Muscle of leg (tissue), 11 donors: ENCODE results near the gene RSPH9. TPM values are rescaled to one million over a fixed set of nuclear protein-coding genes. Genes with fewer than 3 reads are reported as not detected.
A peak's percentile ranks its signal among the peaks of the same experiment; 100 is the strongest.
"Not testable (repeated sequence)": the region's sequence is repeated elsewhere in the genome, so short reads cannot be mapped to it uniquely, and the experiment has no call there.

Source experiments
- DNase-seq: peaks from one replicate; pipeline ENCODE4 v3.0.0; 2013
- H3K27ac ChIP-seq: one replicate; pipeline ENCODE4 v1.5.1; 2013; ENCODE audit warnings: mild to moderate bottlenecking, low read length, control low read depth
- H3K27me3 ChIP-seq: one replicate; pipeline ENCODE4 v1.6.1; 2013; ENCODE audit warnings: low read length; ENCODE audit not compliant: control insufficient read depth, insufficient read depth
- H3K36me3 ChIP-seq: one replicate; pipeline ENCODE4 v1.6.1; 2013; ENCODE audit warnings: low read length; ENCODE audit not compliant: control insufficient read depth, insufficient read depth
- H3K4me1 ChIP-seq: one replicate; pipeline ENCODE4 v1.6.1; 2013; ENCODE audit warnings: low read length; ENCODE audit not compliant: control insufficient read depth, insufficient read depth
- H3K4me3 ChIP-seq: one replicate; pipeline ENCODE4 v1.5.1; 2013; ENCODE audit warnings: low read length, control low read depth
- H3K9me3 ChIP-seq: replicated peaks from 2 replicates; pipeline ENCODE4 v1.6.1; 2013; ENCODE audit warnings: low read depth, low read length; ENCODE audit not compliant: control insufficient read depth
- WGBS: methylation state at CpG from one replicate; pipeline ENCODE4 v1.1.5; 2013; ENCODE audit warnings: missing lambda C conversion rate; ENCODE audit not compliant: insufficient coverage; 5-methylcytosine and 5-hydroxymethylcytosine counted together
- polyA plus RNA-seq, 8 donors: library from polyadenylated mRNA; unstranded; fragments of 120-200 nt; gene quantifications; one replicate each; pipeline versions ENCODE4 v1.2.1 to v1.2.3, GENCODE V29; 2013; ENCODE audit warnings: inconsistent platforms in 1 of 8, low replicate concordance in 1 of 8; ENCODE audit not compliant: insufficient read length in 8 of 8, insufficient read depth in 1 of 8
- total RNA-seq: library from RNA; stranded (reverse); fragments of 120-200 nt; gene quantifications from one replicate; pipeline ENCODE4 v1.2.4, GENCODE V29; 2013

RSPH9 gene
- total and polyA plus RNA-seq, 9 donors, result 0.41 to 1.1 (median 0.78) TPM

DNA sequence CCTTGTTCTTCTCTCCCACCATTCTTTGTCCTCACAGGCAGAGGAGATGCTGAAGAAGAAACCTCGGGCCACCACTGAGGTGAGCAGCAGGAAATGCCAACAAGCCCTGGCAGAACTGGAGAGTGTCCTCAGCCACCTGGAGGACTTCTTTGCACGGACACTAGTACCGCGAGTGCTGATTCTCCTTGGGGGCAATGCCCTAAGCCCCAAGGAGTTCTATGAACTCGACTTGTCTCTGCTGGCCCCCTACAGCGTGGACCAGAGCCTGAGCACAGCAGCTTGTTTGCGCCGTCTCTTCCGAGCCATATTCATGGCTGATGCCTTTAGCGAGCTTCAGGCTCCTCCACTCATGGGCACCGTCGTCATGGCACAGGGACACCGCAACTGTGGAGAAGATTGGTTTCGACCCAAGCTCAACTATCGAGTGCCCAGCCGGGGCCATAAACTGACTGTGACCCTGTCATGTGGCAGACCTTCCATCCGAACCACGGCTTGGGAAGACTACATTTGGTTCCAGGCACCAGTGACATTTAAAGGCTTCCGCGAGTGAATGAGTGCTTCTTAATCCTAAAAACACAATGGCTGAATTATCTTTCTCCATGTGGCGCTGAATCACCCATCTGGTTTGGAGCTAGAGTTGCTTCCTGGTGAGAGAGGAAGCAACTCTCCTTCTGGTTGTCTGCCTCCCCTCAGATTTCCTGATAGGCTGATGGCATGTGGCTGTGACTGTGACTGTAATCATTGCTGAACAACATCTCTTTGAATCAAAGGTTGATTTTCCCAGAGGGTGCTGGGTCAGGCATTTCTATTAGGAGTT is 4.6 kb upstream of the RSPH9 start:
- no peak for DNase-seq
- Histone ChIP-seq H3K27ac (no peak overlapping the region), H3K4me1 (peaks cover 13% of the 10 kb centered on the region), H3K9me3 (no peaks in the 10 kb centered on the region), H3K36me3 (peaks cover 37% of the 10 kb centered on the region), H3K4me3 (no peak overlapping the region), H3K27me3 (no peaks in the 10 kb centered on the region)
- WGBS, result 95% methylated on average over 18 of the region's 21 CpGs

DNA sequence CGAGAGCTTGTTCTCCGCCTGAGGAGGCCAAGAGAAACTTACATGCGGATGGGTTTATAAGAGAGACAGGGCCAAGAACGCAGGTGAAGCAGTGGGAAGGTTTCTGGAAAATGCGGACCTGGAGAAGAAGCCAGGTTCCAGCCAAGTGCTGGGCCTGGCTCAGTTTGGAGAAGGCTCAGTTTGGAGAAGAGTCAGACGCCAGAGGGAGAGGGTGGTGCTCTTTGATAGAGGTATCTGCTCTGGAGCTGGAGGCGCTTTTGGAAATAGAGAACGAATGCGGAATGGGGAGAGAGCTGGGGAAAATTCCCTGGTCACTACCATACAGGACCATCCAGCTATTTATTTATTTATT is 753 bp downstream of the RSPH9 start:
- no peak for DNase-seq
- Histone ChIP-seq H3K4me3 (peak overlapping the region; percentile 52), H3K27ac (no peak overlapping the region), H3K36me3 (peaks cover 15% of the 10 kb centered on the region), H3K9me3 (no peaks in the 10 kb centered on the region), H3K27me3 (no peaks in the 10 kb centered on the region), H3K4me1 (peaks cover 4% of the 10 kb centered on the region)
- WGBS, result 3% methylated on average over 6 of the region's 9 CpGs

DNA sequence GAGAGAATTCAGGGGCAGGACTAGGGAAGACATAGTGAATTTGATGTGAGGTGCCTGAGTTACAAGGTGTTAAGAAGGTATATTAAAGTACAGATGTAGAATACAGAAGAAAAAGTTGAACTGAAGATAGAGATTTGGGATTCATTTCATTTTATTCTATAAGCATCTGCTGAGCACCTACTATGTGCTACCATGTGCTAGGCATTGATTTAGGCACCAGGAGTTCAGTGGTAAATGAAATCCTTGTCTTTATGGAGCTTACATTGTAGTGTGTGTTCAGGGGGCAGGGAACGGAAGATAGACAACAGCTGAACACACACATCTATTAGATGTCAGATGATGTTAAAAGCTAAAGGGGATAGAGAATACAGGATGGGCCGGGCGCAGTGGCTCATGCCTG is 2.8 kb downstream of the RSPH9 start:
- Histone ChIP-seq H3K4me3 (no peak overlapping the region), H3K36me3 (peaks cover under 1% of the 10 kb centered on the region), H3K27me3 (no peaks in the 10 kb centered on the region), H3K4me1 (peaks cover 4% of the 10 kb centered on the region), H3K9me3 (no peaks in the 10 kb centered on the region), H3K27ac (no peak overlapping the region)
- no CpG with 5 or more reads among the region's 3 CpGs for WGBS
- DNase-seq, result no peak

DNA sequence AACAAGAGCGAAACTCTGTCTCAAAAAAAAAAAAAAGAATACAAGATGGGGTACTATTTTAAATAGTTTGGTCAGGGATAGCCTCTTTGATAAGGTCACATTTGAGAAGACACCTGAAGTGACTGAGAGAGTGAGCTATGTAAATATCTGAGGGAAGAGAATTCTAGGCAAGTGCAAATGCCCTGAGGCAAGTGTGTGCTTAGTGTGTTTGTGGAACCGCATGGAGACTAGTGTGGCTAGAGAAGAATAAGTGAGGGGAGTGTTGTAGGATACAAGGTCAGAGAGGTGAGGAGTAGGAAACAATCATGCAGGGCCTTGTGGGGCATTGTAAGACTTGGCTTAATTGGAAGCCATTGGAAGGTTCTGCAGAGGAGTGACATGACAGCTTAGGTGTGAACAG is 3.4 kb downstream of the RSPH9 start:
- Histone ChIP-seq H3K36me3 (no peaks in the 10 kb centered on the region), H3K27me3 (no peaks in the 10 kb centered on the region), H3K27ac (no peak overlapping the region), H3K4me1 (peaks cover 4% of the 10 kb centered on the region), H3K4me3 (no peak overlapping the region), H3K9me3 (no peaks in the 10 kb centered on the region)
- WGBS, result 100% methylated on average over 1 of the region's 2 CpGs
- no peak for DNase-seq

DNA sequence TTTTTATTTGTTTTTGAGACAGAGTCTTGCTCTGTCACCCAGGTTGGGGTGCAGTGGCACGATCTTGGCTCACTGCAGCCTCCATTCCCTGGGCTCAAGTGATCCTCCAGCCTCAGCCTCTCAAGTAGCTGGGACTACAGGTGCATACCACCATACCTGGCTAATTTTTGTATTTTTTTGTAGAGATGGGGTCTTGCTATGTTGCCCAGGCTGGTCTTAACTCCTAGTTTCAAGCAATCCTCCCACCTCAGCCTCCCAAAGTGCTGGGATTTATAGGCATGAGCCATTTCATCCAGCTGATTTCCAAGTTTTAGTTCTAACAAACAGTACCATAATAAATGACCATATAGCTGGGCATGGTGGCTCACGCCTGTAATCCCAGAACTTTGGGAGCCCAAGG is 8.0 kb downstream of the RSPH9 start:
- H3K4me3 ChIP-seq, H3K4me1 ChIP-seq, H3K36me3 ChIP-seq, DNase-seq, H3K27me3 ChIP-seq, H3K9me3 ChIP-seq: not testable (repeated sequence)
- WGBS, result 83% methylated on average over 1 of the region's 2 CpGs
- peak overlapping the region; percentile 29 for H3K27ac ChIP-seq

DNA sequence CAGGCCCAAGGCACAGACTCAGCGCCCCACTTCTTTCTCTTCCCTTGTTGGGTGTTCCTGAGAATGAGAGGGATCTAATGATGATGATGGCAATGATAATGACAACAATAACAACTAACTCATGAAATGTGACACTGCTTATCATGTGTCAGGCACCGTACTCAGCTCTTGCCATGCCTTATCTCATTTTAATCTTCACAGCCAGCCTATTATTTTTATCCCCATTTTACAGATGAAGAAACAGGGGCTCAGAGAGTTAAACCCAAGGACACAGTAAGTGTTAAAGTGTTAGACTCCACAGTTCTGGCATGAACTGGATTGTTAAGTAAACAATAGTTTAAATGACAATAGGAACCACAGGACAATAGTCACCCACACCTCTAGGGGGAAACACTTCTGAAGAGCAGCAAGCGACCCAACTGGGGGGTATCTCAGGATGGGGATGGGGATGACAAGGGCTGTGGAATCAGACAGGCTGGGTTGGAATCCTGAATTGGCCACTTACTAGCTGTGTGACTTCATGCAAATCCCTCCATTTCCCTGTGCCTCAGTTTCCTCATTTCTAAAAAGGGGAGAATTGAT is 12.5 kb downstream of the RSPH9 start:
- no peaks in the 10 kb centered on the region for H3K36me3 ChIP-seq
- no peak for DNase-seq
- WGBS, result no CpG with 5 or more reads among the region's 3 CpGs
- H3K27ac ChIP-seq, result no peak overlapping the region
- H3K9me3 ChIP-seq, result peaks cover 3% of the 10 kb centered on the region
- no peaks in the 10 kb centered on the region for H3K4me1 ChIP-seq
- no peak overlapping the region for H3K4me3 ChIP-seq
- H3K27me3 ChIP-seq, result no peaks in the 10 kb centered on the region

DNA sequence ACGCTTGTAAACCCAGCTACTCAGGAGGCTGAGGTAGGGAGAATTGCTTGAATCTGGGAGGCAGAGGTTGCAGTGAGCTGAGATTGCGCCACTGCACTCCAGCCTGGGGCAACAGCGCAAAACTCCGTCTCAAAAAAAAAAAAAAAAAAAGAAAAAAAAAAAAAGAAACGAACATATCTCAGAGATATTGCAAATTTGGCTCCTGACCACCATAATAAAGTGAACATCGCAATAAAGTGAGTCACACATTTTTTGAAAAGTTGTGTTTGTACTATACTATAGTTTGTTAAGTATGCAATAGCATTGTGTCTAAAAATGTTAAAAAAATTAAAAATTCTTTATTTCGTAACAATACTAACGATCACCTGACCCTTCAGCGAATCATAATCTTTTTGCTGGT is 13.3 kb downstream of the RSPH9 start:
- Histone ChIP-seq H3K27me3 (no peaks in the 10 kb centered on the region), H3K9me3 (peaks cover 3% of the 10 kb centered on the region), H3K4me3 (no peak overlapping the region), H3K27ac (no peak overlapping the region), H3K36me3 (no peaks in the 10 kb centered on the region), H3K4me1 (no peaks in the 10 kb centered on the region)
- WGBS, result 93% methylated on average over 3 of the region's 9 CpGs
- no peak for DNase-seq

DNA sequence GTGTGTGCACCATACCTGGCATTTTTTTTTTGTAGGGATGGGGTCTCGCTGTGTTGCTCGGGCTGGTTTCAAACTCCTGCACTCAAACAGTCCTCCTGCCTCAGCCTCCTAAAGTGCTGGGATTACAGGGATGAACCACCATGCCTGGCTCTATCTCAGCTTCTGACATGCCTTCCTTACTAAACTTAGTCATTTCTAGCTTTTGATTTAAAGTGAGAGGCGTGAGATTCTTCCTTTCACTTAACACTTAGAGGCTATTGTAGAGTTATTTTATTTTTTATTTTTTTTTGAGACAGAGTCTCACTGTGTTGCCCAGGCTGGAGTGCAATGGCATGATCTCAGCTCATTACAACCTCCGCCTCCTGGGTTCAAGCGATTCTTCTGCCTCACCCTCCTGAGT is 18.1 kb downstream of the RSPH9 start:
- peaks cover 29% of the 10 kb centered on the region for H3K4me1 ChIP-seq
- H3K27ac ChIP-seq, H3K4me3 ChIP-seq, H3K36me3 ChIP-seq, DNase-seq, H3K9me3 ChIP-seq, H3K27me3 ChIP-seq: not testable (repeated sequence)
- 80% methylated on average over 1 of the region's 5 CpGs for WGBS

DNA sequence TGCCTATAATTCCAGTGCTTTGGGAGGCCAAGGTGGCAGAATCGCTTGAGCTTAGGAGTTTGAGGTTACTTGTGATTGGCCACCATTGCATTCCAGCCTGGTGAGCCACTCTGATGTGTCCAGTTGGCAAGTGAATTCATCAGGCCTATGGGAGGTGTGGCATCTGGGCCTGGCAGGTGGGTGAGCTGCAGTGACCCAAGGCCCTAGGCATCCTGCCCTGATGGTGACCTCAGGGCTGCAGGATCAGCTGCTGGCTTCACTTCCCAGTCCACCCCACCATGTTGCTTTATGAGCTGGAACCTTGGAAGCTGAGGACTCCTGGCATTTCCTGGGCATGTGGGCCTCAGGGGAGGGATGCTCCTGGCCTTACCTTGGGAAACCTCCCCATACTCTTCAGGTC is 20.5 kb downstream of the RSPH9 start:
- H3K4me1 ChIP-seq, result peaks cover 53% of the 10 kb centered on the region
- no peak overlapping the region for H3K27ac ChIP-seq
- no peak for DNase-seq
- H3K4me3 ChIP-seq, result no peak overlapping the region
- H3K27me3 ChIP-seq, result no peaks in the 10 kb centered on the region
- peaks cover 4% of the 10 kb centered on the region for H3K36me3 ChIP-seq
- H3K9me3 ChIP-seq, result peaks cover 3% of the 10 kb centered on the region
- WGBS, result 100% methylated on average over 1 of the region's 1 CpG

DNA sequence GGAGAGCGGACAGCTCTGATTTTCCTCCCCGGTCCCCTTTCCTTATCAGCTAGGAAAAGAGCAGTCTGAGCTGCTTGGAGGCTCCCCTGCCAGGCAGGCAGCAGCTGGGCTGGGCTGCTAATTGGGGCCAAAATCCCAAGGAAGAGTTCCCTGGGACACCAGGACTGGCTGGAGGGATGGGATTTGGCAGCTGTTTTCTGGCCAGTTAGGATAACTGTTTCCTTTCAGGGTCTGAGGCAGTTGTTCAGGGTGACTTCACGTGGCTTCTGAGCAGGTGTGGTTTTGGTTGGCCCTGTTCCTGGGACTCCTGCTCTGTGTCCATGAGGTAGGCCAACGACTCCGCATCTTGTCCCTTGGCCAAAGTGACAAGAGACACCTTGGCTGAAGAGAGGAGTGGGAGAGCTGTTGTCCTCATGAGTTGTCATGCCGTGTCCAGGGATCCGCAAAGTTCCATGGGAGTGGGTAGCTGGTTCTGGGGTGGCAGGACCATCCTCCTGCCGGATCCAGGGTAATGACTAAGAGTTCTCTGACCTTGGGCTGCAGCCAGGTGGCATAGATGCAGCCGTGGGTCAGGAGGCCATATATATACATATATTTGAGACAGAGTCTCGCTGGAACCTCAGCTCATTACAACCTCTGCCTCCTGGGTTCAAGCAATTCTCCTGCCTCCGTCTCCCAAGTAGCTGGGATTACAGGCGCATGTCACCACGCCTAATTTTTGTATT is 21.5 kb downstream of the RSPH9 start:
- no peaks in the 10 kb centered on the region for H3K9me3 ChIP-seq
- H3K27ac ChIP-seq, result no peak overlapping the region
- no peak overlapping the region for H3K4me3 ChIP-seq
- DNase-seq, result peak; percentile 53
- H3K27me3 ChIP-seq, result no peaks in the 10 kb centered on the region
- 63% methylated on average over 8 of the region's 13 CpGs for WGBS
- H3K4me1 ChIP-seq, result peaks cover 61% of the 10 kb centered on the region
- peaks cover 14% of the 10 kb centered on the region for H3K36me3 ChIP-seq
